Fibroblast of lung (primary cell): ENCODE results near the gene WDR20.

Experiments
- EZH2 ChIP-seq: IDR thresholded peaks from 2 replicates; pipeline ENCODE4 v1.5.1; 2012; ENCODE audit warnings: low read length, control low read depth, mild to moderate bottlenecking; ENCODE audit errors: missing control alignments
- TF ChIP-seq, protein P1 (sequence below), 2 donors: IDR thresholded peaks in 1 of 2; conservative IDR thresholded peaks in 1 of 2; 1 replicate in 1 of 2; 2 replicates in 1 of 2; pipeline ENCODE4 v1.5.1; 2011 to 2012; ENCODE audit warnings: low read length in 2 of 2, control low read depth in 1 of 2, inconsistent platforms in 1 of 2, low read depth in 1 of 2, mild to moderate bottlenecking in 1 of 2

- no peak for TF ChIP-seq EZH2
- TF ChIP-seq, protein P1, sequence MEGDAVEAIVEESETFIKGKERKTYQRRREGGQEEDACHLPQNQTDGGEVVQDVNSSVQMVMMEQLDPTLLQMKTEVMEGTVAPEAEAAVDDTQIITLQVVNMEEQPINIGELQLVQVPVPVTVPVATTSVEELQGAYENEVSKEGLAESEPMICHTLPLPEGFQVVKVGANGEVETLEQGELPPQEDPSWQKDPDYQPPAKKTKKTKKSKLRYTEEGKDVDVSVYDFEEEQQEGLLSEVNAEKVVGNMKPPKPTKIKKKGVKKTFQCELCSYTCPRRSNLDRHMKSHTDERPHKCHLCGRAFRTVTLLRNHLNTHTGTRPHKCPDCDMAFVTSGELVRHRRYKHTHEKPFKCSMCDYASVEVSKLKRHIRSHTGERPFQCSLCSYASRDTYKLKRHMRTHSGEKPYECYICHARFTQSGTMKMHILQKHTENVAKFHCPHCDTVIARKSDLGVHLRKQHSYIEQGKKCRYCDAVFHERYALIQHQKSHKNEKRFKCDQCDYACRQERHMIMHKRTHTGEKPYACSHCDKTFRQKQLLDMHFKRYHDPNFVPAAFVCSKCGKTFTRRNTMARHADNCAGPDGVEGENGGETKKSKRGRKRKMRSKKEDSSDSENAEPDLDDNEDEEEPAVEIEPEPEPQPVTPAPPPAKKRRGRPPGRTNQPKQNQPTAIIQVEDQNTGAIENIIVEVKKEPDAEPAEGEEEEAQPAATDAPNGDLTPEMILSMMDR (conservative IDR thresholded peaks at IDR 0.05 in 1 of 2, IDR thresholded peaks at IDR 0.05 in 1 of 2; ENCODE audit: low read depth in 1 of 2, low read length in 2 of 2): no peak
Measured at GRCh38 chr14:102230481-102231210, 90.9 kb downstream of the WDR20 start.
